Measurements from ENCODE around the gene TIE1.

The TIE1 gene
- total RNA-seq, result 0.92 to 1.4 reads per million in 2 donors

- DNase-seq, result no peak
These were observed at the start of gene TIE1 for GRCh38 chr1:43300378-43301094. TSS of gene TIE1 (plus strand) at chr1:43300982. CDS start at chr1:43301072, 90 bp downstream.

- DNase-seq, result no peak
These were observed 49.8 kb upstream of the TIE1 start for GRCh38 chr1:43251024-43251423.

- no peak for DNase-seq
These were observed 48.6 kb upstream of the TIE1 start for GRCh38 chr1:43252225-43252624.

- DNase-seq, result no peak
These were observed 47.6 kb upstream of the TIE1 start for GRCh38 chr1:43253173-43253572.

GRCh38 chr1:43253876-43254275 lies 46.9 kb upstream of the TIE1 start:
- DNase-seq, result no peak

- no peak for DNase-seq
These were observed 45.2 kb upstream of the TIE1 start for GRCh38 chr1:43255438-43256210.

- no peak for DNase-seq
These were observed 43.9 kb upstream of the TIE1 start for GRCh38 chr1:43256675-43257570.

- no peak for DNase-seq
These were observed 42.4 kb upstream of the TIE1 start for GRCh38 chr1:43258370-43258769.

- DNase-seq, result no peak
These were observed 35.4 kb upstream of the TIE1 start for GRCh38 chr1:43265431-43265830.

- DNase-seq, result no peak
These were observed 33.9 kb upstream of the TIE1 start for GRCh38 chr1:43266881-43267280.

GRCh38 chr1:43267291-43267805 lies 33.4 kb upstream of the TIE1 start:
- no peak for DNase-seq

- no peak for DNase-seq
These were observed 32.9 kb upstream of the TIE1 start for GRCh38 chr1:43267818-43268425.

- no peak for DNase-seq
These were observed 31.0 kb upstream of the TIE1 start, which contains the start of gene TMEM125 for GRCh38 chr1:43269627-43270375. TSS of gene TMEM125 (plus strand) at chr1:43269983. CDS start at chr1:43272723, 2,740 bp downstream.

- DNase-seq, result no peak
These were observed 30.2 kb upstream of the TIE1 start for GRCh38 chr1:43270421-43271095.

GRCh38 chr1:43271186-43272118 lies 29.3 kb upstream of the TIE1 start:
- DNase-seq, result no peak

- no peak for DNase-seq
These were observed 28.6 kb upstream of the TIE1 start for GRCh38 chr1:43272161-43272560.

GRCh38 chr1:43272576-43273571 lies 27.9 kb upstream of the TIE1 start:
- DNase-seq, result no peak

GRCh38 chr1:43273708-43274107 lies 27.1 kb upstream of the TIE1 start:
- no peak for DNase-seq
